ENCODE measurements around the gene STK10. TPM values are rescaled to one million over a fixed set of nuclear protein-coding genes. Genes with fewer than 3 reads are reported as not detected.

STK10 gene
- total RNA-seq, 3 donors from 2014 or later, result 17.1 to 32.5 (median 23.3) TPM

DNA sequence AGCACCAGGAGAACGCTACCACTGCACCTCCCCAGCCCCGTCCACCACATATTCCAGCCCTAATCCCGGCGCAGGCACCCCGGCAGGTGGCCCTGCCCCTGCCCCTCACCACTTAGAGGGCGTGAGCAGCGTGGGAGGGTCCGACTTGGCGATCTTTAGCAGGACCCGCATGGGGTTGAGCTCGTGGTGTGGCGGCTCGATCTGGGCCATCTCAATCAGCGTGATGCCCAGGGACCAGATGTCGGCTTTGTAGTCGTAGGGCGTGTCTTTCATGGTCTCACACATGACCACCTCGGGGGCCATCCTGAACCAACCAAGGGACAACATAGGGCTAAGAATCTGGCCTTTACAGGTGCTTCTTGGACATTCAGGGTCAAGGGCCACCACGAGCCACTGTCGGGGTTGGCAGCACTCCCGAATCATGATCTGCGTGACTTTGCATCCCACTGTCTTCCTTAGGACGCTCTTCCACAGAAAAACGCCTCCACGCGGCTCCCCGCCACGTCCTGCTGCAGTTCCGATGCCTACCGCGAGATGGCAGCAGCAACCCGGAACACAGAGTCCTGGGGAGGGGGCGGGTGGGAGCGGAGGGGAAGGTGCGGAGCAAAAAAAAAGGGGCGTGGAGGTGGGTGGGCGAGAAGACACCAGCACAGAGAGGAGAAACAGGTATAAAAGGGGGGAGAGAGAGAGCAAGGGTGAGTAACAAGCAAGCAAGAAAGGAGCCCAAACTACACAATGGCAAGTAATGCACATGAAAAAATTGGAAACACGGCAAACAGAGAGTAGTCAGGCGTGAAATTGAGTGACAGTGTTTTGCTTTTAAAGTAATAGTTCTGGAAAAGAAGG, 81.3 kb downstream of the STK10 start:
- H3K4me1 ChIP-seq, result peaks cover 3 to 7% of the 10 kb centered on the region in 2 donors
- DNase-seq (ENCODE audit: low spot score in 2 of 2), result peak in 1 of 2 donors; percentile 69
- intact Hi-C loops (cut with DNase I; ENCODE audit: low total_unique reads), result loop anchor here (10.0 kb wide), 2 partner anchors 78 to 588 kb away; partner anchors contain the start of gene STK10
- H3K36me3 ChIP-seq, result no peaks in the 10 kb centered on the region
- H3K4me3 ChIP-seq, result peak overlapping the region in 2 of 3 donors; percentile 43 to 60
- H3K27ac ChIP-seq, result no peak overlapping the region
- no peaks in the 10 kb centered on the region for H3K27me3 ChIP-seq
- H3K9me3 ChIP-seq, result no peaks in the 10 kb centered on the region
- TF ChIP-seq, protein P1, sequence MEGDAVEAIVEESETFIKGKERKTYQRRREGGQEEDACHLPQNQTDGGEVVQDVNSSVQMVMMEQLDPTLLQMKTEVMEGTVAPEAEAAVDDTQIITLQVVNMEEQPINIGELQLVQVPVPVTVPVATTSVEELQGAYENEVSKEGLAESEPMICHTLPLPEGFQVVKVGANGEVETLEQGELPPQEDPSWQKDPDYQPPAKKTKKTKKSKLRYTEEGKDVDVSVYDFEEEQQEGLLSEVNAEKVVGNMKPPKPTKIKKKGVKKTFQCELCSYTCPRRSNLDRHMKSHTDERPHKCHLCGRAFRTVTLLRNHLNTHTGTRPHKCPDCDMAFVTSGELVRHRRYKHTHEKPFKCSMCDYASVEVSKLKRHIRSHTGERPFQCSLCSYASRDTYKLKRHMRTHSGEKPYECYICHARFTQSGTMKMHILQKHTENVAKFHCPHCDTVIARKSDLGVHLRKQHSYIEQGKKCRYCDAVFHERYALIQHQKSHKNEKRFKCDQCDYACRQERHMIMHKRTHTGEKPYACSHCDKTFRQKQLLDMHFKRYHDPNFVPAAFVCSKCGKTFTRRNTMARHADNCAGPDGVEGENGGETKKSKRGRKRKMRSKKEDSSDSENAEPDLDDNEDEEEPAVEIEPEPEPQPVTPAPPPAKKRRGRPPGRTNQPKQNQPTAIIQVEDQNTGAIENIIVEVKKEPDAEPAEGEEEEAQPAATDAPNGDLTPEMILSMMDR (IDR thresholded peaks at IDR 0.05), result peak; percentile 71 to 86 (median 81)
- TF ChIP-seq POLR2AphosphoS5 (IDR thresholded peaks at IDR 0.05) (no peak), POLR2A (IDR thresholded peaks at IDR 0.05) (no peak)

DNA sequence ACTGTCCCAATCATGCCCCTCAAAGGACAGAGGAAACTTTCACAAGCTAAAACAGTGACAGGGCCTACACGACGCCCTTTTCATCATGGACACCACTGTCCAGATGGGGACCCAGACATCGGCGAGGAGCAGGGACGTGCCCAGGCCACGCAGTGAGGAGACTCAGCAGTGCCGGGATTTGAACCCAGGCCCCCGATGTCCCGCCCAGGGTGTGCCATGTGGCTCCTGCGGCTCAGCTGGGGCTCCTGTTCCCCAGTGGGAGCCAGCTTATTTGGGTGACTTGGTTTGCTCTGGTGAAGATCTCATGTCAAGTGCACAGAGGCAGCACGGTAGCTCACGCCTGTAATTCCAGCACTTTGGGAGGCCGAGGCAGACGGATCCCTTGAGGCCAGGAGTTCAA, 82.2 kb downstream of the STK10 start:
- no peaks in the 10 kb centered on the region for H3K9me3 ChIP-seq
- H3K27me3 ChIP-seq, result no peaks in the 10 kb centered on the region
- intact Hi-C loops (cut with DNase I; ENCODE audit: low total_unique reads), result loop anchor here (10.0 kb wide), 2 partner anchors 79 to 589 kb away; partner anchors contain the start of gene STK10
- H3K4me3 ChIP-seq, result no peak overlapping the region
- DNase-seq (ENCODE audit: low spot score in 2 of 2), result no peak
- no peaks in the 10 kb centered on the region for H3K36me3 ChIP-seq
- H3K4me1 ChIP-seq, result peaks cover 0 to 3% of the 10 kb centered on the region in 2 donors
- no peak overlapping the region for H3K27ac ChIP-seq
- TF ChIP-seq POLR2A (IDR thresholded peaks at IDR 0.05) (no peak), POLR2AphosphoS5 (IDR thresholded peaks at IDR 0.05) (no peak)
- TF ChIP-seq, protein P1 (IDR thresholded peaks at IDR 0.05), result no peak

DNA sequence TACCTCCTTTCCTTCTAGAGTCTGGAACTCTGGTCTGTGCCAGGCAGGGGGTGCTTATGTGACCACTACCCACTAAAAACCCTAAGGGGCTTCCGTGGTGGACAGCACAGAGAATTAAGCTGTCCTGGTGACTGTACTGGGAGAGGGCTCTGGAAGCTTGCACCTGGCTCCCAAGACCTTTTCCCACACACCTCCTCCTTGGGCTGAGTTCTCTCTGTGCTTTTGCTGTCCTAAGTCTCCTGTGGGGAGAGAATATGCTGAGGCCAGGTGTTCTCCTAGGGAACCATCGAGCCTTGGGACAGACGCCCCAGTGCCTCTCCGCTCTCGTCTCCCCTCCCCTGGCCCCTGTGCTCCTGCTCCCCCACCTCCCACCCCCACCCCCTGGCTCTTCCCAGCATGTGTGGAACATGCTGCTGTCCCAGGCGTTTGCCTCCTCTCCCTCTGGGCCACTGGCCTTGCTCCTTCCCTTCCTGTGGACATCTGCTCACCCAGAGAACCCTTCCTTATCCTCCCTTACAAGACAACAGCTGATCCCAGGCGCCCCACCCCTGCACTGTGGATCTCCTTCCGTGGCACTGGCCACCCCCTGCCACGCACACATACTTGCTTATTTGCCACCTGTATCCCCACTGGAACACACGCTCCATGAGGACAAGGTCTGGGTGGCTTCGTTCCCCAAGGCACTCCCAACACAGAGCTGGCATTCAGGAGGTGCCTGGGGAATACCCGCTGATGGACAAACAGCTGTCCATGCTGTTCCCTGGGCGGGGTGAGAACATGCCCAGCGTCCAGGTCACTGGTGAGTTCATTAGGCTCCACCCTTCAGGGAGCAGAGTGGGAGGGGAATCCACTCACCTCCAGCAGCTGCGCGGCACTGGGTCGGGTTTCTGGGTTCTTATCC, 83.0 kb downstream of the STK10 start:
- TF ChIP-seq POLR2A (IDR thresholded peaks at IDR 0.05) (no peak), POLR2AphosphoS5 (IDR thresholded peaks at IDR 0.05) (no peak)
- TF ChIP-seq, protein P1 (IDR thresholded peaks at IDR 0.05), result no peak
- Histone ChIP-seq H3K4me1 (peaks cover 0 to 3% of the 10 kb centered on the region in 2 donors), H3K9me3 (no peaks in the 10 kb centered on the region), H3K27me3 (no peaks in the 10 kb centered on the region), H3K4me3 (no peak overlapping the region), H3K36me3 (no peaks in the 10 kb centered on the region), H3K27ac (no peak overlapping the region)
- DNase-seq (ENCODE audit: low spot score in 2 of 2), result no peak
- intact Hi-C loops (cut with DNase I; ENCODE audit: low total_unique reads), result loop anchor here (10.0 kb wide), 2 partner anchors 80 to 590 kb away; partner anchors contain the start of gene STK10

DNA sequence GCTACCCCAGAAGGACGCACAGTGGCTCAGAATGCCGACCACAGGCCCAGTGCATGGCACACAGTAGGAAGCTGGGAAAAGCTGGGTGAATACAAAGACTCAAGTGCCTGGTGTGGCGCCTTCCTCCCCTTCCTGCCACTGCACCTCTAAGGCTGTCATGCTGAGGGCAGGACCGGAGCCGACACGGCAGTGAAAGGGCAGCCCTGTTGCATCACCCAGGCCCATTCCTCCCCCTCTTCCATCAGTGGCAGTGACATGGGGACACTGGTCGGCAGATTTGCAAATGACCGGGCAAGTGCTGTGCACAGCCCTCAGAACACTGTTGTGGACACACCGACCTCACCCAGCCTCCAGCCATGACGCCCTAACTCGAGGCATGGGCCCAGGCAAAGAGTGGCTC, 84.0 kb downstream of the STK10 start:
- Histone ChIP-seq H3K4me3 (no peak overlapping the region), H3K27me3 (no peaks in the 10 kb centered on the region), H3K9me3 (no peaks in the 10 kb centered on the region), H3K27ac (no peak overlapping the region), H3K36me3 (no peaks in the 10 kb centered on the region), H3K4me1 (peaks cover 0 to 3% of the 10 kb centered on the region in 2 donors)
- TF ChIP-seq POLR2A (IDR thresholded peaks at IDR 0.05) (no peak), POLR2AphosphoS5 (IDR thresholded peaks at IDR 0.05) (no peak)
- TF ChIP-seq, protein P1 (IDR thresholded peaks at IDR 0.05), result no peak
- no peak for DNase-seq (ENCODE audit: low spot score in 2 of 2)
- intact Hi-C loops (cut with DNase I; ENCODE audit: low total_unique reads), result loop anchor here (10.0 kb wide), 2 partner anchors 81 to 591 kb away; partner anchors contain the start of gene STK10

All from breast epithelium (tissue), 4 donors.